ENCODE data around the gene CDH12.

DNA sequence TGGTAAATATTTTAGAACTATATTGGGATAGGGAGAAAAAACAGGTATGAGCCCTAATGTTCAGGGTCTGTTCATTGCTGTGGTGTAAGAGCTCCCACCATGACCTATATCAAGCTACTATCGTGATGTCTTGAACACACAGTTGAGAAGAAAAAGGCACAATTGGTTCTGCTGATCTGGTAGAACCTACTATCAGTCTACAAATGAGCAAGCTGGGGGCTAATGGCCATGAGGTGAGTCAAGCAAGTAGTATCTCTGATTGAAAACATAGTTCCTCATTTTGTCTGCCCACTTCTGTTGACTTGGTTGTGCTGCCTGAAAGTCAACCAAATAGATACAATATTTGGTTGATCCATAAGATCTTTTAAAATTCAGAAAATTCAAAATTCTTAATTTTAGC, 1026.3 kb downstream of the CDH12 start:
- TF ChIP-seq POLR2AphosphoS5 (IDR thresholded peaks at IDR 0.05; ENCODE audit: low read depth, low read length) (no peak), POLR2A (IDR thresholded peaks at IDR 0.05; ENCODE audit: low read depth, low read length) (no peak)

Data from GM12892 (cell line).